ENCODE data around the gene HACD2. TPM values are rescaled to one million over a fixed set of nuclear protein-coding genes. Genes with fewer than 3 reads are reported as not detected.

HACD2 gene
- total and polyA plus RNA-seq, 9 of the 15 experiments (the other 6 are each of a cell fraction or from before 2014, with no cell fraction given): 1.3 to 10.5 (median 3.8) TPM

DNA sequence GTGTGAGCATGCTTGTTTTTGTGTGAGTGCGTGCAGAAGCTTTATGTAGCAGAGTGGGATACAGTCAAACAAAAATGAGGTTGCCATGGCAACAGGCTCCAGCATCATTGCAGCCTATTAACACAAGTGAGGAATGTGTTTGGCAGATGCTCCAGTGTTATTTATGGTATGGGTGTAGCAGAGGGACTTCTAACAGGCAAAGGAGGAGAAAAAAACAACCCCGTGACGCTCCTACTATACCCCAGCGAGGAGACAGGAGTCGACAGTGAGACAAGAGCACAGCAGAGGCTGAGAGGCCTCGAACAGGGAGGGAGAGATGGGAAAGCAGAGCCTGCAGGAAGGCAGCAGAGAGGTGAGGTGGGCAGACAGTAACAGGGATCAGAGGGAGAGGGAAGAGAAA, 140.8 kb downstream of the HACD2 start:
- Histone ChIP-seq H3K36me3 (ENCODE audit: control insufficient read depth, insufficient read depth, low read length) (no peaks in the 10 kb centered on the region), H3K79me2 (ENCODE audit: control insufficient read depth, insufficient read depth, low read length) (no peaks in the 10 kb centered on the region), H2AFZ (ENCODE audit: low read depth, low read length) (no peak overlapping the region), H3K27ac (ENCODE audit: extremely low read depth, low read depth, low read length) (no peak overlapping the region), H3K4me1 (replicated peaks in 1 of 2; ENCODE audit: control insufficient read depth in 2 of 2, insufficient read depth in 2 of 2, low read length in 2 of 2) (peaks cover 0 to 18% of the 10 kb centered on the region in 2 experiments; a peak in 2 of 5 replicates), H3K9me1 (ENCODE audit: control insufficient read depth, insufficient read depth, low read length) (no peaks in the 10 kb centered on the region), H3K4me3 (no peak overlapping the region), H3K9me3 (replicated peaks; ENCODE audit: control insufficient read depth, insufficient read depth, low read depth, low read length) (no peaks in the 10 kb centered on the region), H3K9ac (ENCODE audit: insufficient read depth in 1 of 2, low read depth in 2 of 2, low read length in 2 of 2) (no peak overlapping the region), H3K4me2 (ENCODE audit: insufficient read depth, low read length) (no peak overlapping the region), H4K20me1 (replicated peaks; ENCODE audit: control insufficient read depth, insufficient read depth, low read length) (peaks cover 6% of the 10 kb centered on the region; the same call in 1 of the 2 replicates), H3K27me3 (ENCODE audit: control insufficient read depth in 2 of 2, insufficient read depth in 2 of 2, low read length in 2 of 2) (peaks cover 0 to 31% of the 10 kb centered on the region in 2 experiments; a peak in 3 of 5 replicates)
- no peak for ATAC-seq
- no TSS peak for BruUV-seq (replicated peaks)
- in situ Hi-C loops (cut with MboI): no loop called here
- ChIA-PET POLR2A (no interaction called here), CTCF (ENCODE audit: low intra/inter-chr PET ratio) (no interaction called here)
- intact Hi-C loops (cut with micrococcal nuclease): no loop called here
- 0% methylated on average over 6 of the region's 6 CpGs for WGBS (ENCODE audit: insufficient coverage, low coverage, missing lambda C conversion rate)
- DNase-seq (ENCODE audit: extremely low read depth in 1 of 4, low spot score in 3 of 4): no peak
- no peak for TF ChIP-seq PTBP1 (IDR thresholded peaks at IDR 0.05; ENCODE audit: low read depth, low read length)
- peak; percentile 87 for TF ChIP-seq RFX1 (IDR thresholded peaks at IDR 0.05)
- no peak for TF ChIP-seq BMI1 (IDR thresholded peaks at IDR 0.05; ENCODE audit: low read length)
- TF ChIP-seq, protein P1, sequence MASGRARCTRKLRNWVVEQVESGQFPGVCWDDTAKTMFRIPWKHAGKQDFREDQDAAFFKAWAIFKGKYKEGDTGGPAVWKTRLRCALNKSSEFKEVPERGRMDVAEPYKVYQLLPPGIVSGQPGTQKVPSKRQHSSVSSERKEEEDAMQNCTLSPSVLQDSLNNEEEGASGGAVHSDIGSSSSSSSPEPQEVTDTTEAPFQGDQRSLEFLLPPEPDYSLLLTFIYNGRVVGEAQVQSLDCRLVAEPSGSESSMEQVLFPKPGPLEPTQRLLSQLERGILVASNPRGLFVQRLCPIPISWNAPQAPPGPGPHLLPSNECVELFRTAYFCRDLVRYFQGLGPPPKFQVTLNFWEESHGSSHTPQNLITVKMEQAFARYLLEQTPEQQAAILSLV (tag; IDR thresholded peaks at IDR 0.05): no peak
- TF ChIP-seq, protein P2, sequence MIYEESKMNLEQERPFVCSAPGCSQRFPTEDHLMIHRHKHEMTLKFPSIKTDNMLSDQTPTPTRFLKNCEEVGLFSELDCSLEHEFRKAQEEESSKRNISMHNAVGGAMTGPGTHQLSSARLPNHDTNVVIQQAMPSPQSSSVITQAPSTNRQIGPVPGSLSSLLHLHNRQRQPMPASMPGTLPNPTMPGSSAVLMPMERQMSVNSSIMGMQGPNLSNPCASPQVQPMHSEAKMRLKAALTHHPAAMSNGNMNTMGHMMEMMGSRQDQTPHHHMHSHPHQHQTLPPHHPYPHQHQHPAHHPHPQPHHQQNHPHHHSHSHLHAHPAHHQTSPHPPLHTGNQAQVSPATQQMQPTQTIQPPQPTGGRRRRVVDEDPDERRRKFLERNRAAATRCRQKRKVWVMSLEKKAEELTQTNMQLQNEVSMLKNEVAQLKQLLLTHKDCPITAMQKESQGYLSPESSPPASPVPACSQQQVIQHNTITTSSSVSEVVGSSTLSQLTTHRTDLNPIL (CRISPR knock-in tag; IDR thresholded peaks at IDR 0.05): no peak
- no peak for TF ChIP-seq CGGBP1 (CRISPR knock-in tag; IDR thresholded peaks at IDR 0.05)
- FAIRE-seq: no peak
